ENCODE results near the gene BRIP1. TPM values are rescaled to one million over a fixed set of nuclear protein-coding genes. Genes with fewer than 3 reads are reported as not detected.
A peak's percentile ranks its signal among the peaks of the same experiment; 100 is the strongest.
"Not testable (repeated sequence)": the region's sequence is repeated elsewhere in the genome, so short reads cannot be mapped to it uniquely, and the experiment has no call there.

The BRIP1 gene
- total RNA-seq, 1 experiment from 2014 or later: 8.5 TPM

GRCh38 chr17:61862105-61862574, 1.2 kb downstream of the BRIP1 start:
- Histone ChIP-seq H3K79me2 (ENCODE audit: low read length) (peaks cover 42% of the 10 kb centered on the region), H3K9me2 (replicated peaks; ENCODE audit: insufficient read depth, low read length) (no peaks in the 10 kb centered on the region), H3K36me3 (ENCODE audit: insufficient read depth, low read length) (peaks cover 17% of the 10 kb centered on the region; the same call in 1 of the 2 replicates), H2AFZ (ENCODE audit: low read length) (no peak overlapping the region; the same call in 1 of the 2 replicates), H3K4me2 (ENCODE audit: low read depth, low read length, poor library complexity, severe bottlenecking) (peak overlapping the region; percentile 91), H3K4me3 (ENCODE audit: low read length) (peak overlapping the region; percentile 80), H3K27ac (ENCODE audit: low read length) (peak overlapping the region; percentile 73), H3K27me3 (ENCODE audit: low read length) (no peaks in the 10 kb centered on the region), H3K9me3 (ENCODE audit: low read length) (no peaks in the 10 kb centered on the region), H3K9ac (ENCODE audit: low read length) (peak overlapping the region; percentile 80), H4K20me1 (ENCODE audit: insufficient read depth, low read depth, low read length) (no peaks in the 10 kb centered on the region), H3K4me1 (ENCODE audit: low read length) (peaks cover 37% of the 10 kb centered on the region)
- DNase-seq: peak; percentile 57

- not testable (repeated sequence) for H4K20me1 ChIP-seq (ENCODE audit: insufficient read depth, low read depth, low read length); H2AFZ ChIP-seq (ENCODE audit: low read length); H3K9ac ChIP-seq (ENCODE audit: low read length); H3K9me2 ChIP-seq (replicated peaks; ENCODE audit: insufficient read depth, low read length); H3K4me3 ChIP-seq (ENCODE audit: low read length); H3K27me3 ChIP-seq (ENCODE audit: low read length); DNase-seq; H3K9me3 ChIP-seq (ENCODE audit: low read length); H3K27ac ChIP-seq (ENCODE audit: low read length)
- H3K36me3 ChIP-seq (ENCODE audit: insufficient read depth, low read length): peaks cover 26% of the 10 kb centered on the region
- H3K79me2 ChIP-seq (ENCODE audit: low read length): peaks cover 56% of the 10 kb centered on the region
- H3K4me2 ChIP-seq (ENCODE audit: low read depth, low read length, poor library complexity, severe bottlenecking): peak overlapping the region; percentile 91
- peaks cover 37% of the 10 kb centered on the region for H3K4me1 ChIP-seq (ENCODE audit: low read length)
These were observed 2.9 kb downstream of the BRIP1 start for GRCh38 chr17:61860397-61860796.

GRCh38 chr17:61856035-61856434, 7.3 kb downstream of the BRIP1 start:
- Histone ChIP-seq H3K9me3 (ENCODE audit: low read length) (no peaks in the 10 kb centered on the region), H3K27me3 (ENCODE audit: low read length) (no peaks in the 10 kb centered on the region), H3K9ac (ENCODE audit: low read length) (no peak overlapping the region), H3K4me2 (ENCODE audit: low read depth, low read length, poor library complexity, severe bottlenecking) (no peak overlapping the region), H3K4me1 (ENCODE audit: low read length) (peaks cover 19% of the 10 kb centered on the region), H4K20me1 (ENCODE audit: insufficient read depth, low read depth, low read length) (no peaks in the 10 kb centered on the region), H3K79me2 (ENCODE audit: low read length) (peaks cover 78% of the 10 kb centered on the region), H2AFZ (ENCODE audit: low read length) (no peak overlapping the region), H3K36me3 (ENCODE audit: insufficient read depth, low read length) (peaks cover 48% of the 10 kb centered on the region), H3K27ac (ENCODE audit: low read length) (no peak overlapping the region), H3K4me3 (ENCODE audit: low read length) (no peak overlapping the region), H3K9me2 (replicated peaks; ENCODE audit: insufficient read depth, low read length) (no peaks in the 10 kb centered on the region)
- DNase-seq: no peak

GRCh38 chr17:61852857-61853256, 10.5 kb downstream of the BRIP1 start:
- no peak overlapping the region for H3K4me3 ChIP-seq (ENCODE audit: low read length)
- H3K27ac ChIP-seq (ENCODE audit: low read length): no peak overlapping the region
- peaks cover 58% of the 10 kb centered on the region for H3K36me3 ChIP-seq (ENCODE audit: insufficient read depth, low read length)
- H3K9me3 ChIP-seq (ENCODE audit: low read length): no peaks in the 10 kb centered on the region
- no peak overlapping the region for H2AFZ ChIP-seq (ENCODE audit: low read length)
- H3K9me2 ChIP-seq (replicated peaks; ENCODE audit: insufficient read depth, low read length): no peaks in the 10 kb centered on the region
- peaks cover 7% of the 10 kb centered on the region for H3K4me1 ChIP-seq (ENCODE audit: low read length)
- H3K9ac ChIP-seq (ENCODE audit: low read length): no peak overlapping the region
- H3K79me2 ChIP-seq (ENCODE audit: low read length): peaks cover 74% of the 10 kb centered on the region
- no peak for DNase-seq
- no peaks in the 10 kb centered on the region for H4K20me1 ChIP-seq (ENCODE audit: insufficient read depth, low read depth, low read length)
- H3K27me3 ChIP-seq (ENCODE audit: low read length): no peaks in the 10 kb centered on the region
- no peak overlapping the region for H3K4me2 ChIP-seq (ENCODE audit: low read depth, low read length, poor library complexity, severe bottlenecking)

GRCh38 chr17:61849674-61850073, 13.7 kb downstream of the BRIP1 start:
- peaks cover 56% of the 10 kb centered on the region for H3K79me2 ChIP-seq (ENCODE audit: low read length)
- H4K20me1 ChIP-seq (ENCODE audit: insufficient read depth, low read depth, low read length): no peaks in the 10 kb centered on the region
- H3K27me3 ChIP-seq (ENCODE audit: low read length): no peaks in the 10 kb centered on the region
- H3K9me3 ChIP-seq (ENCODE audit: low read length): no peaks in the 10 kb centered on the region
- no peaks in the 10 kb centered on the region for H3K9me2 ChIP-seq (replicated peaks; ENCODE audit: insufficient read depth, low read length)
- H3K9ac ChIP-seq (ENCODE audit: low read length): no peak overlapping the region
- H2AFZ ChIP-seq (ENCODE audit: low read length): no peak overlapping the region
- H3K4me2 ChIP-seq (ENCODE audit: low read depth, low read length, poor library complexity, severe bottlenecking): no peak overlapping the region
- peaks cover 7% of the 10 kb centered on the region for H3K4me1 ChIP-seq (ENCODE audit: low read length)
- H3K27ac ChIP-seq (ENCODE audit: low read length): no peak overlapping the region
- no peak for DNase-seq
- no peak overlapping the region for H3K4me3 ChIP-seq (ENCODE audit: low read length)
- peaks cover 64% of the 10 kb centered on the region for H3K36me3 ChIP-seq (ENCODE audit: insufficient read depth, low read length)

- H2AFZ ChIP-seq (ENCODE audit: low read length): no peak overlapping the region
- no peaks in the 10 kb centered on the region for H3K9me3 ChIP-seq (ENCODE audit: low read length)
- H3K9me2 ChIP-seq (replicated peaks; ENCODE audit: insufficient read depth, low read length): no peaks in the 10 kb centered on the region
- H3K79me2 ChIP-seq (ENCODE audit: low read length): peaks cover 51% of the 10 kb centered on the region
- peaks cover 67% of the 10 kb centered on the region for H3K36me3 ChIP-seq (ENCODE audit: insufficient read depth, low read length)
- DNase-seq: no peak
- no peaks in the 10 kb centered on the region for H3K27me3 ChIP-seq (ENCODE audit: low read length)
- H3K4me2 ChIP-seq (ENCODE audit: low read depth, low read length, poor library complexity, severe bottlenecking): no peak overlapping the region
- no peak overlapping the region for H3K9ac ChIP-seq (ENCODE audit: low read length)
- H3K4me3 ChIP-seq (ENCODE audit: low read length): no peak overlapping the region
- peaks cover 4% of the 10 kb centered on the region; the same call in 1 of the 2 replicates for H3K4me1 ChIP-seq (ENCODE audit: low read length)
- H4K20me1 ChIP-seq (ENCODE audit: insufficient read depth, low read depth, low read length): no peaks in the 10 kb centered on the region
- no peak overlapping the region for H3K27ac ChIP-seq (ENCODE audit: low read length)
These were observed 14.4 kb downstream of the BRIP1 start for GRCh38 chr17:61848896-61849295.

GRCh38 chr17:61848247-61848646, 15.1 kb downstream of the BRIP1 start:
- H3K79me2 ChIP-seq (ENCODE audit: low read length): peaks cover 44% of the 10 kb centered on the region
- no peak overlapping the region for H3K4me3 ChIP-seq (ENCODE audit: low read length)
- no peak overlapping the region for H3K9ac ChIP-seq (ENCODE audit: low read length)
- no peaks in the 10 kb centered on the region for H3K9me3 ChIP-seq (ENCODE audit: low read length)
- peaks cover 66% of the 10 kb centered on the region for H3K36me3 ChIP-seq (ENCODE audit: insufficient read depth, low read length)
- H3K27ac ChIP-seq (ENCODE audit: low read length): no peak overlapping the region
- H4K20me1 ChIP-seq (ENCODE audit: insufficient read depth, low read depth, low read length): no peaks in the 10 kb centered on the region
- H3K4me2 ChIP-seq (ENCODE audit: low read depth, low read length, poor library complexity, severe bottlenecking): no peak overlapping the region
- H3K4me1 ChIP-seq (ENCODE audit: low read length): peaks cover under 1% of the 10 kb centered on the region; the same call in 1 of the 2 replicates
- H3K9me2 ChIP-seq (replicated peaks; ENCODE audit: insufficient read depth, low read length): no peaks in the 10 kb centered on the region
- DNase-seq: no peak
- H2AFZ ChIP-seq (ENCODE audit: low read length): no peak overlapping the region
- H3K27me3 ChIP-seq (ENCODE audit: low read length): no peaks in the 10 kb centered on the region

GRCh38 chr17:61847659-61848058, 15.7 kb downstream of the BRIP1 start:
- H3K9me2 ChIP-seq (replicated peaks; ENCODE audit: insufficient read depth, low read length): no peaks in the 10 kb centered on the region
- no peaks in the 10 kb centered on the region for H3K4me1 ChIP-seq (ENCODE audit: low read length)
- H3K9ac ChIP-seq (ENCODE audit: low read length): no peak overlapping the region
- H3K9me3 ChIP-seq (ENCODE audit: low read length): no peaks in the 10 kb centered on the region
- H3K4me3 ChIP-seq (ENCODE audit: low read length): no peak overlapping the region
- no peak for DNase-seq
- H3K27ac ChIP-seq (ENCODE audit: low read length): no peak overlapping the region
- H3K79me2 ChIP-seq (ENCODE audit: low read length): peaks cover 38% of the 10 kb centered on the region
- peaks cover 60% of the 10 kb centered on the region for H3K36me3 ChIP-seq (ENCODE audit: insufficient read depth, low read length)
- no peak overlapping the region for H2AFZ ChIP-seq (ENCODE audit: low read length)
- H3K27me3 ChIP-seq (ENCODE audit: low read length): no peaks in the 10 kb centered on the region
- no peak overlapping the region for H3K4me2 ChIP-seq (ENCODE audit: low read depth, low read length, poor library complexity, severe bottlenecking)
- H4K20me1 ChIP-seq (ENCODE audit: insufficient read depth, low read depth, low read length): no peaks in the 10 kb centered on the region

Measured in Karpas-422 (cell line).